GM20000 (cell line): ENCODE data around the gene CDK2AP2.
"Not testable (repeated sequence)": the region's sequence is repeated elsewhere in the genome, so short reads cannot be mapped to it uniquely, and the experiment has no call there.

Experiments
- DNase-seq: peaks from one replicate; pipeline ENCODE4 v3.0.0; 2012; ENCODE audit warnings: low spot score
- TF ChIP-seq, protein P1 (sequence below): IDR thresholded peaks from 2 replicates; pipeline ENCODE4 v1.5.1; 2012; ENCODE audit warnings: mild to moderate bottlenecking, control low read depth; ENCODE audit errors: extremely low read depth, missing control alignments

Gene CDK2AP2

DNA sequence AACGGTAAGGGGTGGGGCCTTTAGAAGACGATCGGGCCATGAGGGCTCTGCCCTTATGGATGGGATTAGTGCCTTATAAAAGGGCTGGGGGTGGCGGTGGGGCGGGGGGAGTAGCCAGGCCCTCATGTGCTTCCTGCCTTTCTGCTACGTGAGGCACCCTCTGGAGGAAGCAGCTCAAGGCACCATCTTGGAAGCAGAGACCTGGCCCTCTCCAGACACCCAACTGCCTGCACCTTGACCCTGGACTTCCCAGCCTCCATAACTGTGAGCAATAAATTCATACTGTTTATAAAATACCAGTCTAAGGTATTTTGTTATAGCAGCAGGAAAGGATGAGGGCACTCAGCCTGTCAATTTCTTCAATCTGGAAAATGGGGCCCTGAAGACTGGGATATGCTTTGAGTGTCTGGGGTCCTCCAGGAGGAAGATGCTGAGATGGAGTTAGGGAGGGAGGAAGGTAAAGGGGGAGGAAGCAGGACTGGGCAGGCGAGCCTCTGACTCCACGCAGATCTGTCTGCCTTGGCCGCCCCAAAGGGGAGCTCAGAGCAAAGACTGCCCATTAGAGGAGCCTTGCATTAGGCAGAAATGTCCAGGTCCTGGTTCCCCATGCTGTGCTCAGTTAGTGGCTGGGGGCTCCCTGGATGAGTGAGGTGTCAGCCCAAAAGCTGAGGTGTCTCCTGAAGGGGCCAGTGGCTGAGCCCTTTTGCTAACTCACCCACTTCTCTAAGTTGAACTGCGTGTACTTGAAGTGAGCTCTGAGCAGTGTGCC lies 10.0 kb upstream of the CDK2AP2 start:
- DNase-seq = no peak
- TF ChIP-seq, protein P1, sequence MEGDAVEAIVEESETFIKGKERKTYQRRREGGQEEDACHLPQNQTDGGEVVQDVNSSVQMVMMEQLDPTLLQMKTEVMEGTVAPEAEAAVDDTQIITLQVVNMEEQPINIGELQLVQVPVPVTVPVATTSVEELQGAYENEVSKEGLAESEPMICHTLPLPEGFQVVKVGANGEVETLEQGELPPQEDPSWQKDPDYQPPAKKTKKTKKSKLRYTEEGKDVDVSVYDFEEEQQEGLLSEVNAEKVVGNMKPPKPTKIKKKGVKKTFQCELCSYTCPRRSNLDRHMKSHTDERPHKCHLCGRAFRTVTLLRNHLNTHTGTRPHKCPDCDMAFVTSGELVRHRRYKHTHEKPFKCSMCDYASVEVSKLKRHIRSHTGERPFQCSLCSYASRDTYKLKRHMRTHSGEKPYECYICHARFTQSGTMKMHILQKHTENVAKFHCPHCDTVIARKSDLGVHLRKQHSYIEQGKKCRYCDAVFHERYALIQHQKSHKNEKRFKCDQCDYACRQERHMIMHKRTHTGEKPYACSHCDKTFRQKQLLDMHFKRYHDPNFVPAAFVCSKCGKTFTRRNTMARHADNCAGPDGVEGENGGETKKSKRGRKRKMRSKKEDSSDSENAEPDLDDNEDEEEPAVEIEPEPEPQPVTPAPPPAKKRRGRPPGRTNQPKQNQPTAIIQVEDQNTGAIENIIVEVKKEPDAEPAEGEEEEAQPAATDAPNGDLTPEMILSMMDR = no peak

DNA sequence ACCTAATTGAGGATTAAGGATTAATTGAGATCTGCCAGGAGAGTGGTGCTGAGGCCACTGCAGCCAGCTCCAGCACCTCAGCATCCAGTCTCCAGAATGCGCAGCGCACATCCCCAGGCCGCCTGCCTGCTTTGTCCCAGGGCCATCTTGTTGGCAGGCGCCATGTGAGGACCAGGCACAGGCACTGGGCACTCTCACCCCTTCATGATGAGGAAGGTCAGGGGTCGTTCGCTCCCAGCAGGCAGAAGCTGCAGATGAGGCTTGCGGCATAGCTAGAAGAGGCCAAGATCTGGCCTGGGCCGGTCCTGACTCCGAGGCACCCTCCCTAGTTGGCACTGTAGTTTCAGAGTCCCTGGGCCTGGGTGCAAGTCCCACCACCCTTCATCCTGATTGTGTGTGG lies 8.8 kb upstream of the CDK2AP2 start:
- TF ChIP-seq, protein P1 = no peak
- no peak for DNase-seq

DNA sequence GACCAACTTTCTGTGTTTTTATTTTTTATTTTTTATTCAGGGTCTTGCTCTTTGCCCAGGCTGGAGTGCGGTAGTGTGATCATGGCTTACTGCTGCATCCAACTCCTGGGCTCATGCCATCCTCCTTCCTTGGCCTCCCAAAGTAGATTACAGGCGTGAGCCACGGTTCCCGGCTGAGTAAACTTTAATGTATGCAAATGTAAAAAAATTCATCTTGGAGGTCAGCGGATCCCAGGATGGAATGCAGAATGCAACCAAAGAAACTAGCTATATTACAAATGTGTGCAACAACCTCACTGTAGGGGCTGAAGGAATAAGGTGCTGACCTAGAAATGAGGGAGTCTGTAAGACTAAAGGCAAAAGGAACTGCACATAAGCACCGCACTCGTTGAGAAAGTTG lies 6.2 kb upstream of the CDK2AP2 start:
- DNase-seq = no peak
- TF ChIP-seq, protein P1 = no peak

DNA sequence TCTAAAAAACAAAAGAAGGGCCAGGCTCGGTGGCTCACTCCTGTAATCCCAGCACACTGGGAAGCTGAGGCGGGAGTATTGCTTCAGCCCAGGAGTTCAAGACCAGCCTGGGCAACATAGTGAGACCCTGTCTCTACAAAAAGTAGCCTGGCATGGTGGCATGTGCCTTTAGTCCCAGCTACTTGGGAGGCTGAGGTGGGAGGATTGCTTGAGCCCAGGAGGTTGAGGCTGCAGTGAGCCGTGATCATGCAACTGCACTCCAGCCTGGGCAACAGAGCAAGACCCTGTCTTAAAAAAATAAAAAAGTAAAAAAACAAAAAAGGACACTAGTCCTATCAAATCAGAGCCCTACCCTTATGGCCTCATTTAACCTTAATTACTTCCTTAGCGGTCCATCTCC lies 3.6 kb upstream of the CDK2AP2 start:
- not testable (repeated sequence) for DNase-seq

DNA sequence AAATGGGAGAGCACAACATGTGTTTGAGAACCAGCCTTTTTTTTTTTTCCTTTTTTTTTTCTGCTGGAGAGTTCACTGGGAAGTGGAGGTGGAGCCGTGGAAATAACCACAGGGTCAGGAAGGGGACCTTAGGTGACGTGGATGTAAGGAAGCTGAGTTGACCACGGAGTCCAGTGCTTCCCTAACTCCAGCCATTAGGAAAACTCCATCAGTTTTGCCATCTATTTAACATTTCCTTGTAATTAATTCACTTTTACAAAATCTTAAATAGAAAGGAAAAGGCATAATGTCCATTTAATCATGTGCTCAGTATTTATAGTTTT lies 2.0 kb upstream of the CDK2AP2 start:
- TF ChIP-seq, protein P1 = no peak
- DNase-seq = no peak

DNA sequence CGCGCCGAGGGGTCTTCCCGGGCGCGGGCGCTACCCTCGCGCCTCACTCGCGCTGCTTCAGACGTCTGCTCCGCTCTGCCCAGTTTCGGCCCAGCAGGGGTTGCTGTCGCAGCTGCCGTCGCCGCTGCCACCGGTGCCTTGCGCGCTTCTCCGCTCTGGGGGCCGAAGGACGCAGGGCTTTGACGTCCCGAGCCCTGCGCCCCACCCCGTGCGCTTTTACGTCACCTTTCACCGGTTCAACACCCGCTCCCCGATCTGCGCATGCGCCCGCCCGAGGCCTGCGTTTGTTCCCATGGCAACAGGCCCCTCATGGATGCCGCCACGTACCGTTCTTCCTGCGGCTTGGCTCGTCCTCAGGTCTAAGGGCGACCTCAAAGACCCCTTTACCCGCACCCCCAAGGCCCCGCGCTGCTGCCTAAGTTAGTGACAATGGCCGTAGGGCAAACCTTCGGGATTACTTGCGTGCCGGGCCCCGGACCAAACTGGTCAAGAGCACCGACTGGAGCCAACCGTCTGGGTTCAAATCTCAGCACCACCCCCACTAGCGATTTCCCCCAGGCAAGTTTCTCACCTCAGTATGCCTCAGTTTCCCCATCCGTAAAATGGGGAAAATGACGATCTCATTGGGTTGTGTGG lies 642 bp upstream of the CDK2AP2 start:
- DNase-seq = peak; percentile 98
- TF ChIP-seq, protein P1 = no peak

DNA sequence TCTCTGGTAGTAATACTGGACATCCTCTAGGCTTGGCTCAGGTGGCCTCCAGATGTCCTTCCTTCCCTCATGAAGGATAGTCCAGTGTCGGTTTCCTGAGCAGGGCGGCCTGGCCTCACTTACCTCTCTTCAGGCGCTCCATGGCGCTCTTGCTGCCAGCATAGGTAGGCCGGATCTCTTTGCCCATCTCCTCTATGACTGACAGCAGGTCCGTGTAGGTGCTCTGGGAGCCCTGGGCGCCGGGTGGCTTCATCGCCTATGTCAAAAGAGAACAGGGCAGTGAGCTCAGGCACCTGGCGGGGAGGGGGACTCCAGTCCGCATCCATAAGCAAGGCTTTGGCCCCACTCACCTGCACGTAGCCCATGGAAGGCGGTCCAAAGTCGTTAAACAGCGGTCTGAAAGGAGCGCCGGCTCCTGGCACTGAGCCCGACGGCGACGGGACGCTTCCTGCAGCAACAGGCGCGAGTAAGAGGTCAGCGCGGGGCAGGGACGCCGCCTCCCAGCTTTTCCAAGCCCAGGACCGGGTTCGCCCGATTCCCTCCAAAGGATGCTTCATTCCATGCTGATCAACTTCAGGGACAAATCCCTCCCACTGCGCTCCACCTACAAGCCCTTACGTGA lies 609 bp downstream of the CDK2AP2 start:
- no peak for DNase-seq
- TF ChIP-seq, protein P1 = no peak
